HS-5 (cell line): ENCODE results near the gene WFS1.

Experiments used
- DNase-seq: peaks from one replicate; pipeline ENCODE4 v3.0.0-alpha.2; 2012; ENCODE audit warnings: low read depth

WFS1 gene

DNA sequence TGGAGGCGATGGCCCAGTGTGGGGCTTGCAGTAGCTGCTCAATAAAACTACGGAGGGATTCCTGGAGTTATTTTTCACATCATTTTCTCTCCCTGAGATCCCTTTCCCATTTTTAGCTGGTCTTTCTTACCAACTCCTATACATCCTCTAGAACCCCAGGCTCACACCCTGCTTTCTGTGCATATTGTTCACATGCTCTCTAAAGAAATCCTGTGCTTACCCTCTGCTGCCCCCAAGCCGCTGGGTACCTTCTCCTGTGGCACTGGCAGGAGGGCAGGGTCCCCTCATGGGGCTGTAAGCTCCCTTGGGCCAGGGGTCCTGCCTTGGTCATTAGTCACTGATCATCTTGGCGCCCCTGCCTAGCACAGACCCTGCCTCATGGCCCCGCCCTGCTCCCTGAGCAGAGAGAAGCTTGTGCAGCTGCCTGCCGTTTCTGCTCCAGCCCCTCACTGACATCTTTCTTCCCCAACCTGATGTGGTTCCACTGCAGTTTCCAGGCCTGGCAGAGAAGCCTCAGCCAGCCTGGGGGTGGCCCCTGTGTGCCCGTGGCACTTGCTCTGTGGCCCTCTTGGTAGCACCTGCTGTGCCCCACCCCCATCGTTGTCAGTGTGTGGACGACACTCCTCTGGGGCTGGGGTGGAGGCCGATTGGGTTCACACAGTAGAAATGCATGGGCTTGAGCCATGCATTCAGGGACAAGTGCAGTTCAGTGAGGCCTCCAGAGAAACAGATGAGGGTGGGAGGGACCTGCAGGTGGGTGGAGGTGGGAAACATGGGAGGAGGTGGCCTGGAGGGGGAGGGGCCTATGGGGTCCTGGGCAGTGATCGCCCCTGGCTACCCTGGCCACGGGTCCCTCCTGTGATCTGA is 69.5 kb downstream of the WFS1 start:
- DNase-seq: no peak

DNA sequence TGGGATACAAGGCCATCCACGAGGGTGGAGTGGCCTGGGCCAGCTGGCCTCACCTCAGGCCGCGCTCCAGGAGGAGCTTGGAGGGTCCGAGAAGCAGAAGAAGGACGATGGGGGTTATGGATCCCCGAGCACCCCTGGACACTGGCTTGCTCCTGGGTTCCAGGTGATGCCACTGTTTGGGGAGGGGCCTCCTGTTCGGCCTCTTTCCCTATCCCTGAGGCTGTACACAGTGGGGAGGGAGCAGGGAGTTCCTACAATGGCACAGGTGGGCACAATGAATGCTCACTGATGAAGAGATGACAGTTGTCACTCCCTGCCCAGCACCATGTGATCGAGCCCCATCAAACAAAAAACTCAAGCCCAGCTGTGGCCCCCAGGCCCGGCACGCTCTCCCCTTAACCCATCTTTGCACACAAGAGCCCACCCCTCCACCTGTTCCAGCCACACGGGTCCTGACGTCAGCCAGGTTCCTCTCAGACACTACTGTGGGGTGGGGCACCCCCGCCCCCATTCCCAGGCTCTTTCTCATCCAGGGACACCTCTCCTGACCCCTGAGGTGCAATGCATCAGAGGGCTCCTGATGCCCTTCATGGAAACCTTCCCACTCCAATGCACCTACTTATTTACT is 70.3 kb downstream of the WFS1 start:
- DNase-seq: no peak

DNA sequence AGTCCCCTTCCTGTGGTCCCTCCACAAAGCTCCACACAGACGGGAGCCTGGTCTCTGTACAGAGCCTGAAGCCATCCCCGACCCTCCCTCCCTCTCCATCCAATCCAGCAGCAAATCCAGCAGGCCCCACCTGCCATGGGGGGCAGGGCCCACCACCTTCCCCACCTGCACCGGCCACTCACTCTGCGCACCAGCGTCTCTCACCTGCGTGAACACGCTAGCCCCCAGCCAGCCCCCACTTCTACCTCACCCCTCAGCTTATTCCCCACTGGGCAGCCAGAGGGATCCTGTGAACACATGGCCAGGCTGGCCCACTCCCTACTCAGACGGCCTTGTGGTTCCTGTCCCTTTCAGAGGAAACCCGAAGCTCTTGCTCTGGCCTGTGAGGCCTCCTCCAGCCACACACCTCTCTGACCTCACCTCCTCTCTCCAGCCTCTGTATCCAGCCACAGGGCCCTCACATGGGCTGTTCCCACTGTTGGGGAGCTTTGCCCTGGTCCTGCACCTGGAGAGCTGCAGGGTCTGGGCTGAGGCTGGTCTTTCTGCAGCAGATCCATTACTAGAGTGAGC is 70.9 kb downstream of the WFS1 start:
- DNase-seq: no peak

DNA sequence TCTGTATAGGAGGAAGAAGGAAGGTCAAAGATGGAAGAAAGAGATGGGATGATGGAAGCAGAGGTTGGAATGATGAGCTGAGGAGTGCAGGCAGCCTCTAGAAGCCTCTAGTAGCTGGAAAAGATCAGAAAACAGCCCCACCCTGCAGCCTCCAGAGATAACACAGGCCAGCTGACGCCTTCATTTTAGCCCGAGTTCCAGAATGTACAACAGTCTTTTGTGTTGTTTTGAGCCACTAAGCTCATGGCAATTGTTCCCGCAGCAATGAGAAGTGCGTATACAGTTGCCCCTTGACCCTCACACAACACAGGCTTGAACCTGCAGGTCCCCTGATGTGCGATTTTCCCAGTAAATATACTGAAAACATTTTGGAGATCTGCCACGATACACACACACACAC is 72.0 kb downstream of the WFS1 start:
- no peak for DNase-seq

DNA sequence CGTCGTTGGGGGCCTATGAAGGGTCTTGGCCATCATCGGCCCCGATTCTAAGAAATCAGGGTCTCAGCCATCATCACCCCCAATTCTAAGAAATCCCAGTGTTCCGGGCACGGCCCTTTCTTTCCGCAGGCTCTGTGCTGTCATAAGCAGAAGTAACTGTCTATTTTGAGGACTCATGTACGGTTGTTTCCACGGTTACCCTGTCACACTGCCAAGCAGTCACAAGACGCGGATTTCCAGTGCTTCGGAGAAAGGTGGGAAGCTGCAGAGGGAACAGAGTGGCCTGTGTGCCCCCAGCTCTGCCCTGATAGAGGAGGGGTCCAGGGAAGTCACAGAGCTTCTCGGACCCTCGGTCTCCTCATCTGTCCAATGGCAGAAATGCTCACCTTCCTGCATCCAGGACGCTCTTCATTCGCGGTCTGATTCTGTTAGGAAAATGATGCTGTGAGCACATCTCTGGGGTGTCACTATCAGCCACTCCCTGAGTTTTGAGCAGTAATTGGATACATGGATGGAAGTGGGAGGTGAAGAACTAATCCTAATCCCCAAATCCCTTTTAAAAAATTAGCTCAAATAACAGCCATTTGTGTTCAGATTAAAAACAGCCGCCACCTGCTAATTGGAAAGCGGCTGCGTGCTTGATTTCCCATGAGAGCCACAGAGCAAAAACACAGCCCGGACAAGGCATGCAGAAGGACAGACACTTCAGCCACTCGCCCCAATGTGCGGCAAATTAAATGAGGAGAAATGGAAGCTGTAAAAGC is 73.1 kb downstream of the WFS1 start:
- no peak for DNase-seq

DNA sequence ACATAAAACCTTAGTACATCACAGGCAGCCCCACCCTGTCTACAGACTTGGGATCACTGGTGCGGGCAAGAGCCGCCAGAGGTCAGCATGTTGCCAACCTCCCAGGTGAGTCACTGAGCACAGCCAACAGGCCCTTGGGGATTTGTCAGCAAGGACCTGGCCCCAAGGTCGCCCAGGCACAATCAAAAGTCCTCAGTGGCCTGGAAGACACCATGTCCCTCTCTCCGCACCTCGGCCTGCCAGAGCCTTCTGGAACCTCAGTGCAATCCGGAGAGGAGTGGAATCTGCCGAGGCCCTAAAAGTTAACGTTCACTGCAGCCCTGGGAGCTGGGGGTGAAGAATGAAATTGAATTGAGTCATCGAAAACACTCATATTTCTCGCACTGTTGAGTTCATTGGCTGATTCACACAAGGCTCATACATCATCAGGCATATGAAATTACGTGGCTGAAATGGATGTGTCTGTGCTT is 74.3 kb downstream of the WFS1 start:
- DNase-seq: peak; percentile 92

DNA sequence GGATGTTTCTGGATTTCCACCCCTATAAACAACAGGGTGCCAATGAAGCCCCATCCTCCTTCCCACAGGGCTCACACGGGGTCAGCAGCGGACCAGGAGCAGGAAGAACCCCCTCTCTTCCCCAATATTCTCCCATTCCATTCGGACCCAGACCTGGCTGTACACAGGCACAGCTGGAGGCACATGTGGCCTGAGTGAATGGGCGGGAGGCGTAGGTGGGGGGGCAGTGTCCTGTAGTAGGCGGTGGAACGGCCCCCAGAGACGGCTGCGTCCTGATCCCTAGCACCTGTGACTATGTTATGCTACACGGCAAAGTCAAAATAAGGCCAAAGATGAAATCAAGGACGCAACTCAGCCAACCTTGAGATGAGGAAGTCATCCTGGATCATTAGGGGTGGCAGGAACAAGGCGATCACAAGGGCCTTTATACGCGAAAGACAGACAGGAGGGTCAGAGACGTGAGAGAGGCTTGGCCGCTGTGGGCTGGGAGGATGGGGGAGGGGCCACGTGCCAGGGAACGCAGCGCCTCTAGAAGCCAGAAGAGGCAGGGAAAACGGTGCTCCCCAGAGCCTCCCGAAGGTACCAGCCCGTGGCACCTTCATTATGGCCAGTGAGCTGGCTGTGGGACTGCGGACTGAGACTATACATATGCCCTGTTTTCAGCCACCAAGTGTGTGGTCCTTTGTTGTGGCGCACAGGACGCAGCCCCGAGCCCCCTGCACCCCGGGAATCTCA is 75.6 kb downstream of the WFS1 start:
- no peak for DNase-seq

DNA sequence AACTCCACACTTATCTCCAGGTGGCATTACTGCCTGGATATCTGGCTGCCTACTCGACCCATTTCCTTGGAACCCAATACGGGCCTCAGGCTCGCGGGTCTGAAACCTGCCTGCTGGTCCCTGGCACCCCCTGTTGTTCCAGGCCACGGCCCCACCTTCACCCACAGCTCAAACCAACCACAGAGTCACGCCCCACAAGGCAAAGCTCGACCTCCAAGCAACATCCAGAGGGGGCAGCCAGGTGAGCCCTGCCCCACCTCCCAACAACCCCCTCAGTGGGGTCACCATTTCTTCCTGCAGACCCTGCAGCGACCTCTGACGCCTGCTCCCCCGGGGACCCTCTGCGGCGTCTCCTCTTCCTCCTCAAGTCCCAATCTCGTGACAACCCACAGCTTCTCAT is 76.2 kb downstream of the WFS1 start:
- DNase-seq: no peak

DNA sequence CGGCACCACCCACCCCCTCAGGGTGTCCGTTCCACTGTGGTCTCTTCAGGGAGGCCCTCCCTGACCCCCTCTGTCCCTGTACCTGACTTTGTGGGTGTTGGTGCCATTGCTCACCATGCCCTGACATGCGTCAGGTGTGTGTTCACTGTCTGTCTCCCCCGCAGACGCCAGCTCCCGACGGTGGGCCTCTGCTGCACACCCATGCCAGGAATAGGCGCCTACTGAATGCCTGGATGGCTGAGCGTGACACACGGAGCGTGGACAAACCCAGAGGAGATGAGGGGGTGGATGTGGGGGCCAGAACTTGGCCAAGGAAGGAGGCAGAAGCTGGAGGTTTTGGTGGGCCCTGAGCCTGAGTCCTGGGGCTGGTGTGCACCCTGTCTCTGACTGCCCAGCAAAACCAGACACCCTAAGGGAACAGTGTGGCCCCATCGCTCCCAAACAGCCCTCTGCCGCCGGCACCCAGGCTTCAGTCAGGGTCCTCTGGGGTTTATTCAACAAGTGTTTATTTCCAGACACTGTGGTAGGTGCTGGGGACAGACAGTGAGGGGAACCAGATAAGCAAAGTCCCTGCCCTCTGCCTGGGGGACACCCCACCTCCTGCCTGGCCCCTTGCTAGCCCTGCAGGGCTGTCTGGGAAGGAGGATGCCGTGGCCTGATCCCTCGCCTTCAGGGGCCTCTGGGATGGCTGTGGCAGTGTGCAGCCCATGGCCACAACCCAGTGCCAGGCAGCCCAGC is 76.9 kb downstream of the WFS1 start:
- no peak for DNase-seq

DNA sequence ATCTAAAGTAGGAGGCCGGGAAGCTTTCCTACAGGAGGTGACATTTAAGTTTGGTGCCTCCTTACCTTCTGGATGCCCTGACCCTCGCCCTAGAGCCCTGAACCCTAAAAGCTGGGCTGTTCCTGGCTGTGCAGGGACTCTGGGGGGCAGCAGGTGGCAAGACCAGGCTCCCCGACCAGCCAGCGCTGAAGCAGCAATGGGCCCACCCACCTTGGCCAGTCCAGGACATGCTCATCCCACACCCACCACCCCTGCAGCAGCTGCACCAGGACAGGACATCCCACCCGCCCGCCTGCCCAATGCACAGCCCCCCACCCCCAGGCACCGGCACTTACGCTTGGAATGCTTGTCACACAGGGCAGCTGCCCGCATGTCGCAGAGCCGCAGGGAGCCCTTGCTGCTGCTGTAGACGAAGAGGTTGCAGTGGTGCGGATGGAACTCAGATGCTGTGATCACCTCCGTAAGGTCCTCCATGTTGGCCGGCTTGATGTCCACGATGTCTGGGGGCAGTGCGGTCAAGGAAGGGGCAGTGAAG is 77.9 kb downstream of the WFS1 start:
- DNase-seq: no peak

DNA sequence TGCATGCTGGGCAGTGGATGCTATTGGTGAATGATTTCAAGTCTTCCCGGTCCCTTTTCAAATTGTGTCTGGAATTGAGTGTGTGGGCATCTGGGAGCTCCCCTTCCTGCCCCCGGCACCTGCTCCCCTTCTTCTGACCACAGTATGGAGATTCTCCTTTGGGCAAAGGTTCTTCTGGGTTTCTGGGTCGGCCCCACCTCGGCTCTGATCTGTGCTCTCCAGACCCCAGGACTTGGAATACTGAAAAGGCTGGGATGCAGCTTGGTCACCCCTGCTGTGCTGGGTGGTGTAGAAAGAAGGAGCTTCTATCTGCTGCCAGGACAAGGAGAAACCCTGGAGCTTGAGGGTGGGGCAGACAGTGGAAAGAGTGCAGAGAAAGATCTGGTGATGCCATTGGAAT is 78.8 kb downstream of the WFS1 start:
- no peak for DNase-seq

DNA sequence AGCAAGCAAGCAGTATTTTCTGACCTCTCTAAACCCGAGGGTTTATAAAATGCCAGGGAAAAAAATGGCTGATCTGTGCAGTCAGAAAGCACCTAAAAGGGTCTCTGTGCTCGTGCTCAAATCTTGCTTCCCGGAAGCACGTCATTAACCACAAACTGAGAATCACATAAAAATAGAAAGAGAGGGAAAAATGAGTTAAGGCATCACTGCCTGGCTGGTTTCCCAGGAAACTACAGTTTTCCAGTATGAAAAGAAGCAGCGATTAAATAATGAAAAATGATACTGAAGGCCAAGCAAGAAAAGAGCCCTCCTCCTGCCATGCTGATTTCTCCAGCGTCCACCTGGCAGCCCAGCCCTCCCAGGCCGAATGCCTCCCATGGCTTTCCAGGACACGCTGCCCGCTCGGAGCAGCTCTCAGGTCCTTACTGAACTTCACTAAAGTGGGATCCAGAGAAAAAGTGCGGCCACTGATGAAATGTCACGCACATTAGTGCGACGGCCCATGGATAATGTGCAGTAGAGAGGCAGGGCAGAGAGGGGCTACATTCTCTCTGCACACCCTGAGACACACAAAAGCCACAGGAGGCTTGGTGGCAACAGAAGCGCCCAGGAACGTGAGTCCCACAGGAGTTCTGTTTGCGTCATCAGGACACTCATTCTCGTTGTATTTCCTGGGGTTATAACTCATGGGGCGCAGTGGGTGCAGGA is 80.4 kb downstream of the WFS1 start:
- no peak for DNase-seq

DNA sequence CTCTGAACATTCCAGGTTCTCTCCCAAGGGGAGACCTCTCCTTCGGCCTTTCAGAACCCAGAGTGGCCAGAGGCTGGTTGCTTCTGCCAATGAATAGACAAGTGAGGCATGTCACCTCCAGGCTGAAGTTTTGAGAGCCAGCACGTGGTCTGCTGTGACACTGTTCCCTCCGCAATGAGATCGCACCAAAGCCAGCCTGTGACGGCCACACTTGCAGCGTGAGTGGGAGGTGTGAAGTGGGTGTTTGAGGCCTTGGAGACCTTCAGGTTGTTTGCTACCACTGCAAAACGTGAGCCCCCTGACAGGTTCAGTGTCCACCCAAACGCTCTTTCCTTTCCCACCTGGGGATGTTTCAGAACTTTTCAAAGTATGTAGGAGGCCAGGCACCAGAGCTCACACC is 81.0 kb downstream of the WFS1 start:
- no peak for DNase-seq

DNA sequence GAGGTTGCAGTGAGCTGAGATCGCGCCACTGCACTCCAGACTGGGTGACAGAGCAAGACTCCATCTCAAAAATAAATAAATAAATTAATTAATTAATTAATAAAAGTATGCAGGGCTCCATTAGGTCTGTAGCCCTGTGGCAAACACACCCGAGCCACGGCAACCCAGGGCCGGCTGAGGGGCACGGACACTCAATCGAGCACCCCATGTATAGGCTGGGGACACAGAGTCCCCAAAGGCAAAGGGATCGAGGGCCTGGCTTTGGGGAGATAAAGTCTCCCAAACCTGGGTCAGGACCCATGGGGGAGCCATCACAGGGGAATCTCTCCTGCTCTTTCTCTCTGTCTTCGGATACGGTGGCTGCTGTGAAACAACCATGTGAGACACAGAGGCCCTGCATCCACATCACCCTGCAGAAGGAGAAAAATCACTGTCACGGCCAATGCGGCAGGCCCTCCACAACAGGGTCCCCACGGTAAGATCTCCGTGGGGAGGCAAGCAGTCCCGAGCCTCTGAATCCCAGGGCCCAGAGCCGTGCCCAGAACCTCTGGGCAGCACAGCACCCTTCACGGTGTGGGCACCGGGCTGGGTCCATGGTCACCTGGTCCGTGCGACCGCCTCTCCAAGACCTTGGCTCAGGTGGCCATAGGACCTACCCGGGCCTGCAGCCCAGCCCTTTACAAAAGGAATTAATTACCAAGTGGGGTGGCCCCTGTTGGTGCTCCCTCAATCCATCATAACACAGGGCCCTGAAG is 81.8 kb downstream of the WFS1 start:
- no peak for DNase-seq

DNA sequence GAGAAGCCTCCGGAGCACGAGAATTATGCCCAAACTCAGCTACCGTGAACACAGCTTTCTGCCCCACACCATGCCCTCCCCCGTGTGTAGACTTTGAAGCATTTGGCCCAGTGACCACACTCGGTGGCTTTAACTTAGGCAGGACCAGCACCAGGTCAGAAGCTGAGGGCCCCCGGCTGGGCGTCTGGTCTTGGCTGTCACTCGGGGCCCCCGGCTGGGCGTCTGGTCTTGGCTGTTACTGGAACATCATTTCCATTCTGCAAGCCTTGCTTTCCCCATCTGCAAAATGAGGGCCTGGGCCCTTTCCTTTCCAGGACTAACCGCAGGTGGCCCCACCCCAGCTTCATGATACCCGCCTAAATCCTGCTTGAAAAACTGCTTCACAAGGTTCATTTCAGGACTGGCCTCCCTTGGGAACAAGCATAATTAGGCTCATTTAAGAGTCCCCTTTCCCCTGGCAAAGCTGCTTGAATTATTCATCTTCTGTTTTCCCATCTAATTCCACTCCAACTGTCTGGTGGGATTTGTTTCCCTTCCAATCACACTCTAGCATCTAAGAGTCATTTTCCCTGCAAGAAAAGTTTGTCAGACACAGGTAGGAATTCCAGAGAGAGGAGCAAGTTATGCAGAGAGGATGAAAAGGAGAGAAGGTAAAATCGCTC is 82.5 kb downstream of the WFS1 start:
- DNase-seq: no peak
